Peyer's patch (tissue), 4 donors: ENCODE data around the gene PGD.

Source experiments
- POLR2A ChIP-seq, 2 donors: fragments of 450-650 bp; IDR thresholded peaks; one replicate each; pipeline ENCODE4 v1.5.1; 2017; ENCODE audit warnings: antibody characterized with exemption in 2 of 2, mild to moderate bottlenecking in 2 of 2, moderate library complexity in 2 of 2
- TF ChIP-seq, protein P1 (sequence below), 6 experiments: fragments of 450-650 bp in 4 of 6; fragments of 200-600 bp in 2 of 6; sonication (generic) in 1 of 6; IDR thresholded peaks; one replicate each; pipeline ENCODE4 v1.5.1; 2017 to 2019; ENCODE audit warnings: antibody characterized with exemption in 6 of 6, mild to moderate bottlenecking in 3 of 6, moderate library complexity in 1 of 6

DNA sequence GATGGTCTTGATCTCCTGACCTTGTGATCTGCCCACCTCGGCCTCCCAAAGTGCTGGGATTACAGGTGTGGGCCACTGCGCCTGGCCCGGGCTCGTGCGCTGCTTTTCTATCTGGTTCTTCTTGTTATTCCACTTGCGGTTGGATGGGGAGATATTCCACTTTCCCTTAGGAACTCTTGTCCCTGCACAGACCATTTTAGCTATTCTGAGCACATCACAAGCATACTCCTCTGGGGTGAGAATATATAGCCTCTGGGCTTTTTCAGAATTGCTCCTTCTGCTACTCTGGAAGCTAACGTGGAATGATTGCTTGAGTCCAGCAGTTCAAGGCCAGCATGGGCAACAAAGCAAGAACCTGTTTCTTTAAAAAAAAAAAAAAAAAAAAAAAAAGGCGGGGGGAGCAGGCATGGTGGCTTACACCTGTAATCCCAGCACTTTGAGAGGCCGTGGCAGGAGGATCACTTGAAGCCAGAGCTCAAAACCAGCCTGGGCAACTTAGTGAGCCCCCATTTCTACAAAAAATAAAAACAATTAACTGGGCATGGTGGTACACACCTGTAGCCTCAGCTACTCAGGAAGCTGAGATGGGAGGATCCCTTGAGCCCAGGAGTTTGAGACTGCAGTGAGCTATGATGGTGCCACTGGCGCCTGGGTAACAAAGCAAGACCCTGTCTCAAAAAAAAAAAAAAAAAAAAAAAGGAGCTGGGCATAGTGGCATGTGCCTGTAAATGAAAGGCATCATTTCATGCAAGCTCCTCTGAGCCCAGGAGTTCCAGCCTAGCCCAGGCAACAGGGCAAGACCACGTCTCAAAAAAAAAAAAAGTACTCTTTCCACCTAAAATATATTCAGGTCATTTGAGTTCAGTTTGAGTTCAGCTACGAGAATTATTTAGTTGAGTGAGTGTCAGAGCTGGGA, 11.8 kb upstream of the PGD start:
- TF ChIP-seq POLR2A (IDR thresholded peaks at IDR 0.05) = no peak
- TF ChIP-seq, protein P1, sequence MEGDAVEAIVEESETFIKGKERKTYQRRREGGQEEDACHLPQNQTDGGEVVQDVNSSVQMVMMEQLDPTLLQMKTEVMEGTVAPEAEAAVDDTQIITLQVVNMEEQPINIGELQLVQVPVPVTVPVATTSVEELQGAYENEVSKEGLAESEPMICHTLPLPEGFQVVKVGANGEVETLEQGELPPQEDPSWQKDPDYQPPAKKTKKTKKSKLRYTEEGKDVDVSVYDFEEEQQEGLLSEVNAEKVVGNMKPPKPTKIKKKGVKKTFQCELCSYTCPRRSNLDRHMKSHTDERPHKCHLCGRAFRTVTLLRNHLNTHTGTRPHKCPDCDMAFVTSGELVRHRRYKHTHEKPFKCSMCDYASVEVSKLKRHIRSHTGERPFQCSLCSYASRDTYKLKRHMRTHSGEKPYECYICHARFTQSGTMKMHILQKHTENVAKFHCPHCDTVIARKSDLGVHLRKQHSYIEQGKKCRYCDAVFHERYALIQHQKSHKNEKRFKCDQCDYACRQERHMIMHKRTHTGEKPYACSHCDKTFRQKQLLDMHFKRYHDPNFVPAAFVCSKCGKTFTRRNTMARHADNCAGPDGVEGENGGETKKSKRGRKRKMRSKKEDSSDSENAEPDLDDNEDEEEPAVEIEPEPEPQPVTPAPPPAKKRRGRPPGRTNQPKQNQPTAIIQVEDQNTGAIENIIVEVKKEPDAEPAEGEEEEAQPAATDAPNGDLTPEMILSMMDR (IDR thresholded peaks at IDR 0.05) = no peak
